WTC11 (cell line): ENCODE results near the gene SHTN1. TPM values are rescaled to one million over a fixed set of nuclear protein-coding genes. Genes with fewer than 3 reads are reported as not detected.

ENCODE experiments used
- ATAC-seq: fragments of 200-7000 bp; cut with Tn5 transposase; 2 replicates; pipeline ENCODE4 v1.10.0; 2021; ENCODE audit warnings: mild to moderate bottlenecking, moderate library complexity
- CTCF ChIA-PET: fragments of 300-600 bp; sonication (Branson Sonifier 250); formaldehyde crosslinking; loops from one replicate; lab custom pipeline; 2021; ENCODE audit warnings: antibody characterized with exemption; lab: Charles Lee
- POLR2A ChIA-PET: fragments of 350-600 bp; sonication (Branson Sonifier 250); formaldehyde crosslinking; loops from one replicate; lab custom pipeline; 2021; ENCODE audit warnings: antibody characterized with exemption; lab: Charles Lee
- DNase-seq: peaks from one replicate; pipeline ENCODE4 v3.0.0; 2021; ENCODE audit warnings: low spot score
- H3K27ac Mint-ChIP-seq: 2 replicates; pipeline ENCODE4 v1.8.0; 2021; ENCODE audit warnings: mixed read lengths
- H3K27me3 Mint-ChIP-seq: 2 replicates; pipeline ENCODE4 v1.8.0; 2021; ENCODE audit warnings: low read depth, mild to moderate bottlenecking, moderate library complexity, mixed read lengths
- H3K36me3 Mint-ChIP-seq: 2 replicates; pipeline ENCODE4 v1.8.0; 2021; ENCODE audit warnings: mixed read lengths
- H3K4me1 Mint-ChIP-seq: 2 replicates; pipeline ENCODE4 v1.8.0; 2022; ENCODE audit warnings: mixed read lengths
- H3K4me3 Mint-ChIP-seq: 2 replicates; pipeline ENCODE4 v1.8.0; 2021; ENCODE audit warnings: mild to moderate bottlenecking, moderate library complexity, mixed read lengths
- H3K9me3 Mint-ChIP-seq: 2 replicates; pipeline ENCODE4 v1.8.0; 2021; ENCODE audit warnings: mixed read lengths
- AR ChIP-seq: fragments of 250-450 bp; sonication (Bioruptor Pico); IDR thresholded peaks from 2 replicates; pipeline ENCODE4 v1.9.0; 2021; ENCODE audit warnings: mild to moderate bottlenecking
- ATF2 ChIP-seq: sonication (generic); formaldehyde crosslinking; IDR thresholded peaks from 2 replicates; pipeline ENCODE4 v1.8.1; 2022; ENCODE audit warnings: low read depth, missing genetic modification reagents, borderline replicate concordance
- ATF3 ChIP-seq: sonication (generic); formaldehyde crosslinking; conservative IDR thresholded peaks from 2 replicates; pipeline ENCODE4 v1.8.1; 2022; ENCODE audit warnings: mild to moderate bottlenecking, missing genetic modification reagents
- ATF6 ChIP-seq: sonication (generic); formaldehyde crosslinking; IDR thresholded peaks from 2 replicates; pipeline ENCODE4 v1.8.1; 2023; ENCODE audit warnings: mild to moderate bottlenecking, missing genetic modification reagents
- E2F5 ChIP-seq: sonication (generic); formaldehyde crosslinking; IDR thresholded peaks from 2 replicates; pipeline ENCODE4 v1.8.1; 2022; ENCODE audit warnings: mild to moderate bottlenecking, moderate library complexity, missing genetic modification reagents
- EMX1 ChIP-seq: fragments of 250-450 bp; sonication (Bioruptor Pico); IDR thresholded peaks from 2 replicates; pipeline ENCODE4 v1.8.0; 2021; ENCODE audit warnings: mild to moderate bottlenecking
- ERG ChIP-seq: fragments of 250-450 bp; sonication (Bioruptor Pico); IDR thresholded peaks from 2 replicates; pipeline ENCODE4 v1.8.0; 2021; ENCODE audit warnings: mild to moderate bottlenecking
- FOXJ3 ChIP-seq: sonication (generic); formaldehyde crosslinking; IDR thresholded peaks from 2 replicates; pipeline ENCODE4 v1.9.0; 2021; ENCODE audit warnings: missing genetic modification reagents, mild to moderate bottlenecking, borderline replicate concordance
- FOXK1 ChIP-seq: sonication (generic); formaldehyde crosslinking; IDR thresholded peaks from 2 replicates; pipeline ENCODE4 v1.8.0; 2022; ENCODE audit warnings: mild to moderate bottlenecking, moderate library complexity, missing genetic modification reagents
- GTF2I ChIP-seq: fragments of 250-450 bp; sonication (Bioruptor Pico); conservative IDR thresholded peaks from 2 replicates; pipeline ENCODE4 v1.4.0; 2021; ENCODE audit warnings: mild to moderate bottlenecking
- JAZF1 ChIP-seq: fragments of 250-450 bp; sonication (Bioruptor Pico); IDR thresholded peaks from 2 replicates; pipeline ENCODE4 v1.9.0; 2021; ENCODE audit warnings: moderate library complexity, mild to moderate bottlenecking, inconsistent platforms
- NFATC4 ChIP-seq: fragments of 250-450 bp; sonication (Bioruptor Pico); IDR thresholded peaks from 2 replicates; pipeline ENCODE4 v1.9.0; 2021; ENCODE audit warnings: mild to moderate bottlenecking
- NR2C2 ChIP-seq: sonication (generic); formaldehyde crosslinking; IDR thresholded peaks from 2 replicates; pipeline ENCODE4 v1.8.0; 2022; ENCODE audit warnings: mild to moderate bottlenecking, missing genetic modification reagents
- OVOL2 ChIP-seq: fragments of 250-450 bp; sonication (Bioruptor Pico); IDR thresholded peaks from 2 replicates; pipeline ENCODE4 v1.9.0; 2021; ENCODE audit warnings: mild to moderate bottlenecking, borderline replicate concordance
- RELA ChIP-seq: sonication (generic); formaldehyde crosslinking; IDR thresholded peaks from 2 replicates; pipeline ENCODE4 v1.8.1; 2022; ENCODE audit warnings: missing genetic modification reagents, mild to moderate bottlenecking, borderline replicate concordance
- SMAD4 ChIP-seq: sonication (generic); formaldehyde crosslinking; IDR thresholded peaks from 2 replicates; pipeline ENCODE4 v1.8.0; 2022; ENCODE audit warnings: mild to moderate bottlenecking, missing genetic modification reagents
- SP1 ChIP-seq: sonication (generic); formaldehyde crosslinking; conservative IDR thresholded peaks from 2 replicates; pipeline ENCODE4 v1.8.1; 2022; ENCODE audit warnings: missing genetic modification reagents
- TEAD1 ChIP-seq: sonication (generic); formaldehyde crosslinking; IDR thresholded peaks from 2 replicates; pipeline ENCODE4 v1.8.0; 2022; ENCODE audit warnings: mild to moderate bottlenecking, missing genetic modification reagents
- ZNF121 ChIP-seq: sonication (generic); formaldehyde crosslinking; IDR thresholded peaks from 2 replicates; pipeline ENCODE4 v1.8.0; 2023; ENCODE audit warnings: missing genetic modification reagents
- ZNF281 ChIP-seq: sonication (generic); formaldehyde crosslinking; IDR thresholded peaks from 2 replicates; pipeline ENCODE4 v1.8.0; 2023; ENCODE audit warnings: mild to moderate bottlenecking, missing genetic modification reagents
- ZNF317 ChIP-seq: sonication (generic); formaldehyde crosslinking; IDR thresholded peaks from 2 replicates; pipeline ENCODE4 v1.8.1; 2023; ENCODE audit warnings: low read depth, mild to moderate bottlenecking, moderate library complexity, missing genetic modification reagents, borderline replicate concordance
- ZNF425 ChIP-seq: fragments of 250-450 bp; sonication (Bioruptor Pico); conservative IDR thresholded peaks from 2 replicates; pipeline ENCODE4 v1.9.0; 2021; ENCODE audit warnings: mild to moderate bottlenecking
- total RNA-seq: library from RNA; stranded (reverse); gene quantifications from 3 replicates; pipeline ENCODE4 v1.2.3, GENCODE V29; 2021

Gene SHTN1
- total RNA-seq, 1 experiment from 2014 or later = 11.0 TPM

- TF ChIP-seq ATF6 (CRISPR knock-in tag) (no peak), ATF3 (no peak)
- TF ChIP-seq, all 79 proteins: peak for 0
Observed at GRCh38 chr10:116995648-116996047, 9.3 kb downstream of the SHTN1 start (continued).

GRCh38 chr10:116994113-116994890 lies 10.7 kb downstream of the SHTN1 start:
- ChIA-PET POLR2A (no interaction called here), CTCF (no interaction called here)
- H3K9me3 Mint-ChIP-seq = peaks cover 7% of the 10 kb centered on the region; the same call in 1 of the 2 replicates
- TF ChIP-seq NFATC4 (no peak), NR2C2 (CRISPR knock-in tag) (no peak), AR (CRISPR knock-in tag) (no peak), FOXJ3 (CRISPR knock-in tag) (no peak), SP1 (CRISPR knock-in tag) (no peak), GTF2I (CRISPR knock-in tag) (no peak), EMX1 (CRISPR knock-in tag) (no peak), ZNF317 (CRISPR knock-in tag) (no peak), ATF2 (CRISPR knock-in tag) (no peak), ERG (no peak), FOXK1 (no peak), ZNF281 (no peak), RELA (CRISPR knock-in tag) (no peak), OVOL2 (CRISPR knock-in tag) (no peak), JAZF1 (CRISPR knock-in tag) (no peak), ZNF425 (no peak), ZNF121 (no peak), E2F5 (CRISPR knock-in tag) (no peak), SMAD4 (no peak), TEAD1 (no peak)
- no peak for DNase-seq
- no peak overlapping the region for H3K27ac Mint-ChIP-seq
- H3K27me3 Mint-ChIP-seq = peaks cover 57% of the 10 kb centered on the region
- H3K4me1 Mint-ChIP-seq = peaks cover 39% of the 10 kb centered on the region
- no peak overlapping the region for H3K4me3 Mint-ChIP-seq
- ATAC-seq = no peak
- H3K36me3 Mint-ChIP-seq = no peaks in the 10 kb centered on the region
